Heart left ventricle (tissue), 13 donors: ENCODE results near the gene DNAH14.

Experiments used
- POLR2A ChIP-seq, 2 donors: fragments of 450-650 bp; IDR thresholded peaks; one replicate each; pipeline ENCODE4 v1.6.1; 2017; ENCODE audit warnings: antibody characterized with exemption in 2 of 2, mild to moderate bottlenecking in 2 of 2, moderate library complexity in 2 of 2
- TF ChIP-seq, protein P1 (sequence below), 12 donors: fragments of 200-600 bp; sonication (generic) in 4 of 12; IDR thresholded peaks; one replicate each; pipeline versions ENCODE4 v1.5.0 to v1.8.0; 2018 to 2022; ENCODE audit warnings: antibody characterized with exemption in 12 of 12, mild to moderate bottlenecking in 5 of 12
- donor health status: ischemic (EF 13 %, LVEDD 7.1; RV severe dilation, severe dysfunction).
- donor health status: DM: no; HTN: yes; CAD: no.
- donor health status: DM: no; HTN: no; CAD: no.
- donor health status: ischemic (EF 25% LVEDD 6.9; RV normal size, moderate dysfunction).
- donor health status: ischemic (EF 25% LVEDD 5.7; RV mildly dilated, moderate dysfunction).
- donor health status: ischemic (EF 35%, LVEDD 5.7; RV mildly dilated, moderate dysfunction).
- donor health status: nonischemic (EF 11% LVEDD 7.7; RV severe dilation, severe dysfunction).
- donor health status: DM: yes; HTN: yes; CAD: no.
- donor health status: PGD.
- donor health status: ischemic (EF 29% LVEDD 5.4; RV normal size, mild dysfunction).
- donor health status: nonischemic (EF 23%, LVEDD 6.1; RV moderate dilation, normal function).

DNA sequence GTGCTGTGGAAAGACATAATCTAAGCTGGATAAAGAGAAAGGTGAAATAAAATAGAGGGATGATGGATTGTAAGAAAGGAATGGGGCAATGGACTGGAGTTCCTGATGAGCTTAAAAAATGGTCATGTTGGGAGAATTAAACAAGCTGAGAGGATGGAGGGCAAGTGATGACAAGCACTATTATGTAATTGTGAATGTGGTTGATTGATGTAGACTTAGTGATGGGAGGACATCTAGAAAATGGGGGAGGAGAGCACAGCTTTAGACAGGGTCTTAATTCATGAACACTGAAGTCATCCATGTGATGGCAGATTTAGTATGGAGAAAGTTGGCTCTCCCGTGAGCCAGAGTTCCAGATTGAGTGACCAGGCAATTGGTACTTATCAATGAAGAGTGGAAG is 29.0 kb downstream of the DNAH14 start:
- TF ChIP-seq POLR2A (IDR thresholded peaks at IDR 0.05), result no peak
- TF ChIP-seq, protein P1, sequence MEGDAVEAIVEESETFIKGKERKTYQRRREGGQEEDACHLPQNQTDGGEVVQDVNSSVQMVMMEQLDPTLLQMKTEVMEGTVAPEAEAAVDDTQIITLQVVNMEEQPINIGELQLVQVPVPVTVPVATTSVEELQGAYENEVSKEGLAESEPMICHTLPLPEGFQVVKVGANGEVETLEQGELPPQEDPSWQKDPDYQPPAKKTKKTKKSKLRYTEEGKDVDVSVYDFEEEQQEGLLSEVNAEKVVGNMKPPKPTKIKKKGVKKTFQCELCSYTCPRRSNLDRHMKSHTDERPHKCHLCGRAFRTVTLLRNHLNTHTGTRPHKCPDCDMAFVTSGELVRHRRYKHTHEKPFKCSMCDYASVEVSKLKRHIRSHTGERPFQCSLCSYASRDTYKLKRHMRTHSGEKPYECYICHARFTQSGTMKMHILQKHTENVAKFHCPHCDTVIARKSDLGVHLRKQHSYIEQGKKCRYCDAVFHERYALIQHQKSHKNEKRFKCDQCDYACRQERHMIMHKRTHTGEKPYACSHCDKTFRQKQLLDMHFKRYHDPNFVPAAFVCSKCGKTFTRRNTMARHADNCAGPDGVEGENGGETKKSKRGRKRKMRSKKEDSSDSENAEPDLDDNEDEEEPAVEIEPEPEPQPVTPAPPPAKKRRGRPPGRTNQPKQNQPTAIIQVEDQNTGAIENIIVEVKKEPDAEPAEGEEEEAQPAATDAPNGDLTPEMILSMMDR (IDR thresholded peaks at IDR 0.05), result no peak
